ENCODE measurements around the gene SDF2.

Gene SDF2

DNA sequence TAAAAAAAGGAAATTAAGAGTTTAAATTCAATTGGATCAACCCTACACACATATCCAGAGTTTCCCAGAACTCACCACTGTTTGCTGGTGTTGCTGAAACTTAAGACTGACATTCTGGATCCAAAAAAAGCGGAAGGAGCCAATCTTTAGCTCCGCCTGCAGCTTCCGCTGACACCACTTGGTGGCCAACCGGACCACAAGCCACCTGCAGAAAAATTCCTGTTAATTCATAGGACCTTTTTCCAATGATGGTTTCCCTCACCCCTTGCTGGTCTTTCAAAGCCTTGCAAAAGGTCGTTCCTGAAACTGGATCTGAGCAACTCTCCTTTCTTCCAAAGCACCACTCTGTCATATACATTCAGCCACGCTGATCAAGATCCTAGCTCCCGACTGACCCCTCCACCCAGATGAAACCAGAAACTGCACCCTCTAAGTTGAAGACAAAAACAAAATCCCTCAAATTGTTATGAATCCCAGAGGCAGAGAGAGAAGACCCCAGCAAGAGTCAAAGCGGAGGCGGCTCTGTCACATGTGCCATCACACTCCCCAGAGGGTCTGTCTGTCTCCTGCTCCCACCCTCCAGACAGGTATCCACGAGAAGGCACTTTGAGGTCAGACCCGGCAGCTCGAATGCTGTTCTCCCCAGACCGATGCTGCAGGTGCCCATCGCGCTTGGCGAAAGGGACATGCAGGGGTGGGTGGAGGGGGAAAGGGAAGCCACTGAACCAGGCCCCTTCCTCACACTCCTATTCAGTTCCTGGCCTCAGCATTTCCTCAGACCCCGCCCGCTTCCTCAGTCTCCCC is 17.5 kb downstream of the SDF2 start:
- no peak overlapping the region for H2AFZ ChIP-seq (ENCODE audit: low read depth, low read length, severe bottlenecking)
- peak overlapping the region; percentile 85 for H3K9ac ChIP-seq (ENCODE audit: low read length)
- H3K9me2 ChIP-seq (replicated peaks; ENCODE audit: insufficient read depth, low read length), result no peaks in the 10 kb centered on the region
- peak overlapping the region; percentile 66 for H3K27ac ChIP-seq (ENCODE audit: low read depth, low read length)
- TF ChIP-seq, protein P1, sequence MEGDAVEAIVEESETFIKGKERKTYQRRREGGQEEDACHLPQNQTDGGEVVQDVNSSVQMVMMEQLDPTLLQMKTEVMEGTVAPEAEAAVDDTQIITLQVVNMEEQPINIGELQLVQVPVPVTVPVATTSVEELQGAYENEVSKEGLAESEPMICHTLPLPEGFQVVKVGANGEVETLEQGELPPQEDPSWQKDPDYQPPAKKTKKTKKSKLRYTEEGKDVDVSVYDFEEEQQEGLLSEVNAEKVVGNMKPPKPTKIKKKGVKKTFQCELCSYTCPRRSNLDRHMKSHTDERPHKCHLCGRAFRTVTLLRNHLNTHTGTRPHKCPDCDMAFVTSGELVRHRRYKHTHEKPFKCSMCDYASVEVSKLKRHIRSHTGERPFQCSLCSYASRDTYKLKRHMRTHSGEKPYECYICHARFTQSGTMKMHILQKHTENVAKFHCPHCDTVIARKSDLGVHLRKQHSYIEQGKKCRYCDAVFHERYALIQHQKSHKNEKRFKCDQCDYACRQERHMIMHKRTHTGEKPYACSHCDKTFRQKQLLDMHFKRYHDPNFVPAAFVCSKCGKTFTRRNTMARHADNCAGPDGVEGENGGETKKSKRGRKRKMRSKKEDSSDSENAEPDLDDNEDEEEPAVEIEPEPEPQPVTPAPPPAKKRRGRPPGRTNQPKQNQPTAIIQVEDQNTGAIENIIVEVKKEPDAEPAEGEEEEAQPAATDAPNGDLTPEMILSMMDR (IDR thresholded peaks at IDR 0.05; ENCODE audit: insufficient read depth, low read length, poor library complexity, severe bottlenecking), result no peak
- TF ChIP-seq EZH2phosphoT487 (conservative IDR thresholded peaks at IDR 0.05; ENCODE audit: low read length), result no peak
- no peaks in the 10 kb centered on the region for H3K27me3 ChIP-seq (ENCODE audit: low read length)
- peak overlapping the region; percentile 84 for H3K4me2 ChIP-seq (ENCODE audit: low read depth, low read length, poor library complexity, severe bottlenecking)
- peaks cover 24% of the 10 kb centered on the region for H3K36me3 ChIP-seq (ENCODE audit: low read length)
- H4K20me1 ChIP-seq (ENCODE audit: low read depth, low read length), result peaks cover 7% of the 10 kb centered on the region; the same call in 1 of the 2 replicates
- peaks cover 19% of the 10 kb centered on the region for H3F3A ChIP-seq (ENCODE audit: insufficient read depth)
- H3K9me3 ChIP-seq (ENCODE audit: insufficient read depth, low read length), result no peaks in the 10 kb centered on the region
- peaks cover 34% of the 10 kb centered on the region for H3K79me2 ChIP-seq (ENCODE audit: insufficient read depth, low read length)
- peak overlapping the region; percentile 76 for H3K4me3 ChIP-seq (ENCODE audit: insufficient read depth, low read length, poor library complexity, severe bottlenecking)

DNA sequence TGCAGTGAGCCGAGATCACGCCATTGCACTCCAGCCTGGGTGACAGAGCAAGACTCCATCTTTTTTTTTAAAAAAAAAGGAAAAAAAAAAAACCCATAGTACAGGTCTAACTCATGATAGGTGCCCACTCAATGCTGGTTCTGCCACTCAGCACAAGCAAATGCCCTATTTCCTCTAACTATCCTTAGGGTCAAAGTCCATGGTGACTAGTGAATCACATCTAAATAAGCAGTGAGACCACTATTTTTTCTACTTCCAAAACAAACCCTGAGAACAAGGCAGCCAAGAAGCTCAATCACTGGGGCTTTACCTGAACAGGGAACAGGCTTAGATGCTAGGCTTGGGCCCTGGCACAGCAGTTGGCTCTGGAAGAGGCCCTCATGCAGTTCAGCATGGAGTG is 20.1 kb downstream of the SDF2 start:
- H3K79me2 ChIP-seq (ENCODE audit: insufficient read depth, low read length), result peaks cover 39% of the 10 kb centered on the region
- H4K20me1 ChIP-seq (ENCODE audit: low read depth, low read length), result peaks cover 7% of the 10 kb centered on the region; the same call in 1 of the 2 replicates
- no peaks in the 10 kb centered on the region for H3K27me3 ChIP-seq (ENCODE audit: low read length)
- peaks cover 38% of the 10 kb centered on the region for H3K36me3 ChIP-seq (ENCODE audit: low read length)
- TF ChIP-seq, protein P1 (IDR thresholded peaks at IDR 0.05; ENCODE audit: insufficient read depth, low read length, poor library complexity, severe bottlenecking), result no peak
- TF ChIP-seq EZH2phosphoT487 (conservative IDR thresholded peaks at IDR 0.05; ENCODE audit: low read length), result no peak
- no peak overlapping the region for H3K27ac ChIP-seq (ENCODE audit: low read depth, low read length)
- H3K9me2 ChIP-seq (replicated peaks; ENCODE audit: insufficient read depth, low read length), result no peaks in the 10 kb centered on the region
- H3K4me3 ChIP-seq (ENCODE audit: insufficient read depth, low read length, poor library complexity, severe bottlenecking), result no peak overlapping the region
- H3K4me2 ChIP-seq (ENCODE audit: low read depth, low read length, poor library complexity, severe bottlenecking), result no peak overlapping the region
- no peak overlapping the region for H3K9ac ChIP-seq (ENCODE audit: low read length)
- H2AFZ ChIP-seq (ENCODE audit: low read depth, low read length, severe bottlenecking), result no peak overlapping the region
- peaks cover 9% of the 10 kb centered on the region for H3F3A ChIP-seq (ENCODE audit: insufficient read depth)
- H3K9me3 ChIP-seq (ENCODE audit: insufficient read depth, low read length), result no peaks in the 10 kb centered on the region

DNA sequence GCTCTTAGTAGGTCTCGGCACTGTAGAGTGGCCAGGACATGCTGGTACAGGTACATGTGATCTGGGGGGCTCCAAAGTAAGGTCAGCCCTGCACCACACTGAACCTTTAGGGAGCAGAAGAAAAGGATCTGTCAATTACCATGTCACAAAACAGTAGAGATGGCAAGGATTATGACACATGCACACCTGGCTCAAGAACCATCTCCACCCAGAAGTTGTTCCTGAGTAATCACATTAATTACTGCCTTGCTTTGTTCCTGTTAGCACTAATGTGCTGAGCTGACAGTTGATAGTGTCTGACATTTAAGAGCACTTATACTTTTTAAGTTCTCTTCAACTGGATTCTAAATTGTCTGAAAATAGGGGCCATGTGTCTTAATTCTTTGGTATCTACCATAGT is 26.2 kb downstream of the SDF2 start:
- H4K20me1 ChIP-seq (ENCODE audit: low read depth, low read length), result no peaks in the 10 kb centered on the region
- no peaks in the 10 kb centered on the region for H3K27me3 ChIP-seq (ENCODE audit: low read length)
- no peak overlapping the region for H3K4me2 ChIP-seq (ENCODE audit: low read depth, low read length, poor library complexity, severe bottlenecking)
- no peaks in the 10 kb centered on the region for H3K9me2 ChIP-seq (replicated peaks; ENCODE audit: insufficient read depth, low read length)
- no peak overlapping the region for H3K27ac ChIP-seq (ENCODE audit: low read depth, low read length)
- H3K4me3 ChIP-seq (ENCODE audit: insufficient read depth, low read length, poor library complexity, severe bottlenecking), result no peak overlapping the region
- TF ChIP-seq, protein P1 (IDR thresholded peaks at IDR 0.05; ENCODE audit: insufficient read depth, low read length, poor library complexity, severe bottlenecking), result no peak
- no peak for TF ChIP-seq EZH2phosphoT487 (conservative IDR thresholded peaks at IDR 0.05; ENCODE audit: low read length)
- H2AFZ ChIP-seq (ENCODE audit: low read depth, low read length, severe bottlenecking), result no peak overlapping the region
- H3K79me2 ChIP-seq (ENCODE audit: insufficient read depth, low read length), result peaks cover 33% of the 10 kb centered on the region
- no peaks in the 10 kb centered on the region for H3K9me3 ChIP-seq (ENCODE audit: insufficient read depth, low read length)
- H3F3A ChIP-seq (ENCODE audit: insufficient read depth), result no peaks in the 10 kb centered on the region
- peaks cover 42% of the 10 kb centered on the region for H3K36me3 ChIP-seq (ENCODE audit: low read length)
- H3K9ac ChIP-seq (ENCODE audit: low read length), result no peak overlapping the region

Data from SU-DHL-6 (cell line).